NK-92 (cell line): ENCODE results near the gene RNF166.
"Not testable (repeated sequence)": the region's sequence is repeated elsewhere in the genome, so short reads cannot be mapped to it uniquely, and the experiment has no call there.

Experiments
- DNase-seq: peaks from one replicate; lab custom pipeline; 2025; ENCODE audit not compliant: unreplicated experiment; lab: John Stamatoyannopoulos, UW

The RNF166 gene

GRCh38 chr16:88678224-88678979, 27.8 kb downstream of the RNF166 start:
- no peak for DNase-seq

GRCh38 chr16:88677721-88678120, 28.5 kb downstream of the RNF166 start:
- no peak for DNase-seq

- DNase-seq, result no peak
Observed at GRCh38 chr16:88676502-88677242, 29.5 kb downstream of the RNF166 start.

GRCh38 chr16:88673716-88674379, 32.4 kb downstream of the RNF166 start:
- DNase-seq, result no peak

- DNase-seq, result no peak
Observed at GRCh38 chr16:88672776-88673175, 33.4 kb downstream of the RNF166 start.

GRCh38 chr16:88671806-88672205, 34.4 kb downstream of the RNF166 start:
- DNase-seq, result no peak

GRCh38 chr16:88669980-88670379, 36.2 kb downstream of the RNF166 start:
- DNase-seq, result no peak

- DNase-seq, result not testable (repeated sequence)
Observed at GRCh38 chr16:88669493-88669892, 36.7 kb downstream of the RNF166 start.

GRCh38 chr16:88667461-88667860, 38.7 kb downstream of the RNF166 start:
- DNase-seq, result no peak

- DNase-seq, result no peak
Observed at GRCh38 chr16:88665570-88665969, 40.6 kb downstream of the RNF166 start.

- no peak for DNase-seq
Observed at GRCh38 chr16:88665148-88665547, 41.1 kb downstream of the RNF166 start.

GRCh38 chr16:88662843-88663606, 43.2 kb downstream of the RNF166 start, which contains the start of gene MVD:
Gene MVD (minus strand): TSS chr16:88663091. CDS start chr16:88663080, 11 bp downstream.
- DNase-seq, result peak; percentile 83

GRCh38 chr16:88662222-88662842, 43.9 kb downstream of the RNF166 start:
- DNase-seq, result no peak

- no peak for DNase-seq
Observed at GRCh38 chr16:88661468-88661867, 44.7 kb downstream of the RNF166 start.

GRCh38 chr16:88659160-88659559, 47.0 kb downstream of the RNF166 start:
- no peak for DNase-seq

- no peak for DNase-seq
Observed at GRCh38 chr16:88658714-88659113, 47.5 kb downstream of the RNF166 start.

GRCh38 chr16:88657371-88657770, 48.8 kb downstream of the RNF166 start:
- DNase-seq, result no peak

- no peak for DNase-seq
Observed at GRCh38 chr16:88656291-88656980, 49.8 kb downstream of the RNF166 start.

GRCh38 chr16:88655733-88656281, 50.4 kb downstream of the RNF166 start:
- no peak for DNase-seq
